ENCODE results near the gene CHIC2.

- TF ChIP-seq, protein P1, sequence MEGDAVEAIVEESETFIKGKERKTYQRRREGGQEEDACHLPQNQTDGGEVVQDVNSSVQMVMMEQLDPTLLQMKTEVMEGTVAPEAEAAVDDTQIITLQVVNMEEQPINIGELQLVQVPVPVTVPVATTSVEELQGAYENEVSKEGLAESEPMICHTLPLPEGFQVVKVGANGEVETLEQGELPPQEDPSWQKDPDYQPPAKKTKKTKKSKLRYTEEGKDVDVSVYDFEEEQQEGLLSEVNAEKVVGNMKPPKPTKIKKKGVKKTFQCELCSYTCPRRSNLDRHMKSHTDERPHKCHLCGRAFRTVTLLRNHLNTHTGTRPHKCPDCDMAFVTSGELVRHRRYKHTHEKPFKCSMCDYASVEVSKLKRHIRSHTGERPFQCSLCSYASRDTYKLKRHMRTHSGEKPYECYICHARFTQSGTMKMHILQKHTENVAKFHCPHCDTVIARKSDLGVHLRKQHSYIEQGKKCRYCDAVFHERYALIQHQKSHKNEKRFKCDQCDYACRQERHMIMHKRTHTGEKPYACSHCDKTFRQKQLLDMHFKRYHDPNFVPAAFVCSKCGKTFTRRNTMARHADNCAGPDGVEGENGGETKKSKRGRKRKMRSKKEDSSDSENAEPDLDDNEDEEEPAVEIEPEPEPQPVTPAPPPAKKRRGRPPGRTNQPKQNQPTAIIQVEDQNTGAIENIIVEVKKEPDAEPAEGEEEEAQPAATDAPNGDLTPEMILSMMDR (IDR thresholded peaks at IDR 0.05; ENCODE audit: poor library complexity): no peak
- TF ChIP-seq EZH2 (IDR thresholded peaks at IDR 0.05; ENCODE audit: borderline replicate concordance) (no peak), EZH2phosphoT487 (IDR thresholded peaks at IDR 0.05; ENCODE audit: low read depth, severe bottlenecking, unreplicated experiment) (no peak)
These were observed 62.6 kb downstream of the CHIC2 start for GRCh38 chr4:54001668-54002365.

Data from hepatocyte (in vitro differentiated cells).